HG03066 (cell line): Measurements from ENCODE around the gene EOLA1.
"Not testable (repeated sequence)": the region's sequence is repeated elsewhere in the genome, so short reads cannot be mapped to it uniquely, and the experiment has no call there.

ENCODE experiments used
- ATAC-seq: cut with Tn5 transposase; IDR thresholded peaks from one replicate; pipeline ENCODE4 v1.9.1; 2021; ENCODE audit warnings: low read depth; ENCODE audit not compliant: unreplicated experiment

The EOLA1 gene

DNA sequence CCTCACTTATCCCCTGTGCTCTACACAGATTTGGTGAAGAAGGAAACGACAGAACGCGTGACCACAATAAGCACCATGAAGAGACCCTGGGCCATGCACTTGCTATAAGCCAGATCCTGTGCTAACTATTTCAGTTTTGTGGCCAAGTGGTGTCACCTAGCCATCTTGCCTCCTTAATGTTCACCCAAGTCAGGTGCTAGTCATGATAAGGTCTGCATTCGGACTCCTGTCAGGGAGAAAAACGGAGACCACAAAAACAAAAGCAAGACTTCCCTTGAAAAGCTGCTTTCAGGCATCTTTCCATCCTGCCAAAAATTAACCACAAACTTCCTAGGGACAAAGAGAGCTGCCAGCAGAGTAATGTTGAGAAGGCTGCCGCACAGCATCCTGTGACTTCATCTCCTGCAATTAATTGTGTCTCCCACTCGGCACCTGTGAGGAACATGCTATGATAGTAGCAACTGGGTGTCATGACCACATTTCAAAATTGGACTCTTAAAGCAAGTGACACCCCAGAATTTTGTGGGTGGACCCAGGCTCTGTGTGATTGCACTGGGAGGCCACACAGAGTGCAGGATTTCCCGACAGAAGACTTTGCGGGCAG lies 26.9 kb upstream of the EOLA1 start:
- no peak for ATAC-seq

DNA sequence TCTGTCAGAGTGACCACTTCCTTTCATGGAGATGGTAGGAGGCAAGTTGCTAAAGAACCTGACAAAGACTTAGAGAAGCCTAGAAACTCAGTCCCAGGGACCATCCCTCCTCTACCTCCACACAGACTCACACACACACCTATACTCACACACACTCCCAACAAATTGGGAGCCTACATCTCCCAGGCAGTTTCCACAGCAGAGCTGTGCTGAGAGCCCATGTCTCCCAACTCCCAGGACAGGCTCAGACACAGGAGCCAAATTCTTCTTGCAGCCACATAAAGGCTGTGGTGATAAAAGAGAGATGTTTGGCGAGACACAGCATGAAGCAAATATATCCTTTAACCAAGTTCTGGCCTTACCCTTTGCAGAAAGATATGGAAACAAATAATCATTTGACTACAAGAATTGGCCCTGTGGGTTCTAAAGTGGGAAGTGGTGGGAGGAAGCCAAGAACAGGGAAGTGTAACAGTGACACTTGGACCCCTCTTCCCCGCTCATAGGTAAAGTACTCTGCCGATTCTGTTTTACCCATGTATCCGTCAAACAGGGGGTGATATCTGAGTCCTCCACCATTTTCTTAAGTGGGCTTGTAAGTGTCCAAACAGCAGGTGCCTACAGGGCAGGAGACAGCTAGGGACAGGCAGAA lies 24.7 kb upstream of the EOLA1 start:
- ATAC-seq, result no peak

DNA sequence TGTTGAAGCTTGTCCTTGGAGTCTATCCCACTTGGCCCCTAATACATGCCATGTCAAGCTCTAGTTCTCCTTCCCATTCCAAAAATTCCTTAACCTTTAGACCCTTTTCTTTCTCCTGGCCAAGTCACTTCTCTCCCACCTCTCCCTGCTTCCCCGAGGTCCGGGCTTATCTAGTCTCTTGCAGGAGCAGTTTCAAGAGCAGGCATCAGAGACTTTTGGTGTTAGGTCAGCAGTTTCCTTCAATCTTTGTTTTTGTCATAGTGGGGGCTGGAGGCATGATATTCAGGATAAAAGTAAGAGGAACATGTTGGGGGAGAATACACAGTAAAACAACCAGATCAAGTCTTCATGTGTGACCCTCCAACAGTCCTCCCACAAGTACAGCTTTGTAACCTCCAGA lies 24.2 kb upstream of the EOLA1 start:
- ATAC-seq, result no peak

DNA sequence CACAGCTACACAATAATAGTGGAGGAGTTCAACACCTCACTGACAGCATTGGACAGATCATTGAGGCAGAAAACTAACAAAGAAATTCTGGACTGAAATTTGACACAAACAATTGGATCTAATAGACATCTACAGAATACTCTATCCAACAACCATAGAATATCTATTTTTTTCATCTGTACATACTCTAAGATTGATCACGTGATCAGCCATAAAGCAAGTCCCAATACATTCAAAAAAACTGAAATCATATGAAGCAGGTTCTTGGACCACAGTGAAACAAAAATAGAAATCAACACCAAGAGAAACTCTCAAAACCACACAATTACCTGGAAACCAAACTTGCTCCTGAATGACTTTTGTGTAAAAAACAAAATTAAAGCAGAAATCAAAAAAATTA lies 23.5 kb upstream of the EOLA1 start:
- no peak for ATAC-seq

GRCh38 chrX:149518236-149518635 lies 22.6 kb upstream of the EOLA1 start:
- no peak for ATAC-seq

DNA sequence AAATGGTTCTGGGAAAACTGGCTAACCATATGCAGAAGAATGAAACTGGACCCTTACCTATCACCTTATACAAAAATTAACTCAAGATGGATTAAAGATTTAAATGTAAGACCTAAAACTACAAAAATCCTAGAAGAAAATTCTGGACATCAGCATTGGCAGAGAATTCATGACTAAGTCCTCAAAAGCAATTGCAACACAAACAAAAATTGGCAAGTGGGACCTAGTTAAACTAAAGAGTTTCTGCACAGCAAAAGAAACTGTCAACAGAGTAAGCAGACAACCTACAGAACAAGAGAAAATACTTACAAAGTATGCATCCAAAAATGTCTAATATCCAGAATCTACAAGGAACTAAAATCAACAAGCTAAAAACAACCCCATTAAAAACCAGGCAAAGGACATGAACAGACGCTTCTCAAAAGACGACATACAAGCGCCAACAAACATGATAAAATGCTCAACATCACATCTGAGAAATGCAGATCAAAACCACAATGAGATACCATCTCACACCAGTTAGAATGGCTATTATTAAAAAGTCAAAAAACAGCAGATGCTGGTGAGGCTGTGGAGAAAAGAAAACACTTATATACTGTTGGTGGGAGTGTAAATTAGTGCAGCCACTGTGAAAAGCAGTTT lies 20.1 kb upstream of the EOLA1 start:
- ATAC-seq, result not testable (repeated sequence)

DNA sequence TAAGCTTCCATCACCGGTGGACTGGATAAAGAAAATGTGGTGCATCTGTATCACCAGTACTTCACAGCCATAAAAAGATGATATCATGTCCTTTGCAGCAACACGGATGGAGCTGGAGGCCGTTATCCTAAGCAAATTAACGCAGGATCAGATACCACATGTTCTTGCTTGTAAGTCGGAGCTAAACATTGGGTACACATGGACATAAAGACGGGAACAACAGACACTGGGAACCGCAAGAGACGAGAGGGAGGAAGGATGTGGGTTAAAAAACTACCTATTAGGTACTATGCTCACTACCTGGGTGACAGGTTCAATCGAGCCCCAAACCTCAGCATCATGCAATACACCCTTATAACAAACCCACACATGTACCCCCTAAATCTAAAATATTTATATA lies 19.4 kb upstream of the EOLA1 start:
- no peak for ATAC-seq

- ATAC-seq, result no peak
Measured at GRCh38 chrX:149522916-149523315, 17.9 kb upstream of the EOLA1 start.

DNA sequence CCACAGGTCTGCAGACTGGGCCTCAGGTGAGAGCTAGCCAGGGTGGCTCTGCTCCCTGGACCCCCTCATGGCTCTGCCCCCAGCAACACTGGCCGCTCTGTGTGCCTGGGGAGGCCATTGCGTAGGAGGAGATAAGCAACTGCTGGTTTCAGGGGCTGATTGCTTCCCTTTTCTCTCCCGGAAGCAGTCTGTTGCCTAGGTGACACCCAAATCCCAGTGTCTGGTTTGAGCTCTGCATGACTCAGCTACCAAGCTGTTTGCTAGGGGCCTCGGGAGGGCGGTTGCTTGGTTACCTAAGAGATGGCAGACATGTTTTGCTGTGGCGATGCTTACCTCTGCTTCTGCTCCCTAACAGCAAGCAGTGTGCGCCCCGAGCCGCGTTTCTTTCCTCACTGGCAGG lies 15.4 kb upstream of the EOLA1 start:
- peak; percentile 93 for ATAC-seq

GRCh38 chrX:149525903-149526302 lies 14.9 kb upstream of the EOLA1 start:
- peak; percentile 49 for ATAC-seq

GRCh38 chrX:149526318-149527033 lies 14.3 kb upstream of the EOLA1 start:
- ATAC-seq, result not testable (repeated sequence)

GRCh38 chrX:149527705-149528104 lies 13.1 kb upstream of the EOLA1 start:
- ATAC-seq, result no peak

GRCh38 chrX:149528381-149528780 lies 12.4 kb upstream of the EOLA1 start:
- ATAC-seq, result no peak

DNA sequence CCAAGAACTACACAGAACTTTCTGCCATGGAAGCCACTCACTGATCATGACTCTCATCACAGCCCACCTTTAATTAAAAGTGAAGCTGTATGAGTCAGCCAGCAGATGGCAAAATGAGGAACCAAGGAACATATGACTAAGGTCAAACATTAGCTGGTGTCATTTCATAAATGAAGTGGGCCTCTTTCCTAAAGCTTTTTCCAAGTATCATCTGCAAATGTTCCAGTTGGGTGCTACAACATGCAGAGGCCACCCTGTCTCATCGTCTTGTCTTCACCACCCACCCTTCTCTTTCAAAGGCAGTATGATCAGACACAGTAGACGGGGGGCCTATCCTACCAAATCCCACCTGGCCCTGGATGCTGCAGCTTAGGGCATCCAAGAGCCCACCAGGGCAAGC lies 9.2 kb upstream of the EOLA1 start:
- peak; percentile 86 for ATAC-seq

GRCh38 chrX:149532868-149533267 lies 7.9 kb upstream of the EOLA1 start:
- ATAC-seq, result not testable (repeated sequence)

GRCh38 chrX:149533999-149534398 lies 6.8 kb upstream of the EOLA1 start:
- ATAC-seq, result not testable (repeated sequence)

GRCh38 chrX:149534926-149535602 lies 5.7 kb upstream of the EOLA1 start:
- ATAC-seq, result not testable (repeated sequence)

GRCh38 chrX:149537474-149537873 lies 3.3 kb upstream of the EOLA1 start:
- not testable (repeated sequence) for ATAC-seq

GRCh38 chrX:149539283-149540130 lies 1.3 kb upstream of the EOLA1 start:
- ATAC-seq, result peak; percentile 38

DNA sequence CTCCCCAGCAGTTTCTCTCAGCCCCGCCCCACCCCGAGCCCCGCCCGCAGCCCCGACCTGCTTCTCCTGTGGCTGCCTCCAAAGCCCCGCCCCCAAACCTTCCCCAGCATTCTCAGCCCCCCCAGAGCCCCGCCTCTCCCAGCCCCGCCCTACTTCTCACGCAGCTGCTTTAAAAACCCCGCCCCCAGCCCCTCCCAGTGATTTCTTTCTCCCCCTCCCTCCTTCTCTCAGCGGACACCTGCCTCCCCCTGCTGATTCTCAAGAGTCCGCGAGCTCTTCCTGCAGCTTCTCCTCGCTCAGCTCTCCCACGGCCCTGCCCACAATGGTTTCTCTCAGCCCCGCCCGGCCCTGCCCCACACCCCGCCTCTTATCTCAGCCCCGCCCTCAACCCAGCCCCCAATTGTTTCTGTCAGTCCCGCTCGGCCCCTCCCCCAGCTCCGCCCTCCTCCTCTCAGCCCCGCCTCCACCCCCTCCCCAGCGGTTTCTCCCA lies 636 bp upstream of the EOLA1 start:
- ATAC-seq, result peak; percentile 3
